ENCODE results near the gene HMBS. TPM values are rescaled to one million over a fixed set of nuclear protein-coding genes. Genes with fewer than 3 reads are reported as not detected.
"Not testable (repeated sequence)": the region's sequence is repeated elsewhere in the genome, so short reads cannot be mapped to it uniquely, and the experiment has no call there.

Gene HMBS
- 10 to 100 TPM in 1 of 2 donors, 1 to 10 TPM in 1; 9.2 to 14.3 TPM for total RNA-seq

DNA sequence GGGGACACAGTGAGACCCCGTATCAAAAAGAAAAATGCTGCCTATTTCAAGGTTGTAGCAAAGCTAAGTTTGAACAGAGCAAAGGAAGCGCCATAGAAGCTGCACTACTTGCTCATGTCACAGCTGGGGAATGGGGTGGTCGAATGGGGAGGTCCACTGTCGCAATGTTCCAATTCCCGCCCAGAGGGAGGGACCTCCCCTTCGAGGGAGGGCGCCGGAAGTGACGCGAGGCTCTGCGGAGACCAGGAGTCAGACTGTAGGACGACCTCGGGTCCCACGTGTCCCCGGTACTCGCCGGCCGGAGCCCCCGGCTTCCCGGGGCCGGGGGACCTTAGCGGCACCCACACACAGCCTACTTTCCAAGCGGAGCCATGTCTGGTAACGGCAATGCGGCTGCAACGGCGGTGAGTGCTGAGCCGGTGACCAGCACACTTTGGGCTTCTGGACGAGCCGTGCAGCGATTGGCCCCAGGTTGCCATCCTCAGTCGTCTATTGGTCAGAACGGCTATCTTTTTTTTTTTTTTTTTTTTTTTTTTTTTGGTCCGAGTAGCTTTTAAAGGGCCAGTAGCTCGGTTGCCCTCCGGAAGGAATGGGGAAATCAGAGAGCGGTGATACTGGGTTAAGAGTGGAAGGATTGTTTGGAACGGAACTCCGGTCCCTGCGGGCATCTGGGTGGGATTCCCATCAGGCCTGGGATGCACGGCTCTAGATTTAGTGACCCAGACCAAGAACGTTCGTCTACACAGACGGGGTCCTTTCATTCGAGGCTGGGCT is at the start of gene HMBS:
HMBS (plus strand) TSS at position 219 of the 774 bp plus-strand sequence; CDS start at position 372, 153 bp downstream.
- no peaks in the 10 kb centered on the region for H3K9me3 ChIP-seq
- H3K27ac ChIP-seq: peak within 1 kb of the TSS; percentile 70 to 75
- TF ChIP-seq POLR2A (IDR thresholded peaks at IDR 0.05) (no peak), POLR2AphosphoS5 (IDR thresholded peaks at IDR 0.05) (peak; percentile 80)
- TF ChIP-seq, protein P1, sequence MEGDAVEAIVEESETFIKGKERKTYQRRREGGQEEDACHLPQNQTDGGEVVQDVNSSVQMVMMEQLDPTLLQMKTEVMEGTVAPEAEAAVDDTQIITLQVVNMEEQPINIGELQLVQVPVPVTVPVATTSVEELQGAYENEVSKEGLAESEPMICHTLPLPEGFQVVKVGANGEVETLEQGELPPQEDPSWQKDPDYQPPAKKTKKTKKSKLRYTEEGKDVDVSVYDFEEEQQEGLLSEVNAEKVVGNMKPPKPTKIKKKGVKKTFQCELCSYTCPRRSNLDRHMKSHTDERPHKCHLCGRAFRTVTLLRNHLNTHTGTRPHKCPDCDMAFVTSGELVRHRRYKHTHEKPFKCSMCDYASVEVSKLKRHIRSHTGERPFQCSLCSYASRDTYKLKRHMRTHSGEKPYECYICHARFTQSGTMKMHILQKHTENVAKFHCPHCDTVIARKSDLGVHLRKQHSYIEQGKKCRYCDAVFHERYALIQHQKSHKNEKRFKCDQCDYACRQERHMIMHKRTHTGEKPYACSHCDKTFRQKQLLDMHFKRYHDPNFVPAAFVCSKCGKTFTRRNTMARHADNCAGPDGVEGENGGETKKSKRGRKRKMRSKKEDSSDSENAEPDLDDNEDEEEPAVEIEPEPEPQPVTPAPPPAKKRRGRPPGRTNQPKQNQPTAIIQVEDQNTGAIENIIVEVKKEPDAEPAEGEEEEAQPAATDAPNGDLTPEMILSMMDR (IDR thresholded peaks at IDR 0.05): no peak
- WGBS: 2% methylated on average over 45 of the region's 45 CpGs
- H3K4me3 ChIP-seq: peak within 1 kb of the TSS; percentile 57 to 65
- intact Hi-C loops (cut with DNase I): no loop called here
- peak; percentile 89 for DNase-seq (ENCODE audit: low spot score)
- peaks cover 4% of the 10 kb centered on the region for H3K4me1 ChIP-seq (replicated peaks)
- H3K36me3 ChIP-seq: peaks cover 0 to 5% of the 10 kb centered on the region in 2 donors
- no peaks in the 10 kb centered on the region for H3K27me3 ChIP-seq (replicated peaks; ENCODE audit: insufficient read depth)

GRCh38 chr11:119038884-119039283 is 45.8 kb upstream of the HMBS start:
- 76% methylated on average over 5 of the region's 5 CpGs for WGBS
- no peak overlapping the region for H3K27ac ChIP-seq
- DNase-seq (ENCODE audit: low spot score): no peak
- H3K4me3 ChIP-seq: no peak overlapping the region
- no peaks in the 10 kb centered on the region for H3K4me1 ChIP-seq (replicated peaks)
- intact Hi-C loops (cut with DNase I): no loop called here
- no peaks in the 10 kb centered on the region for H3K9me3 ChIP-seq
- no peaks in the 10 kb centered on the region for H3K27me3 ChIP-seq (replicated peaks; ENCODE audit: insufficient read depth)
- H3K36me3 ChIP-seq: no peaks in the 10 kb centered on the region
- TF ChIP-seq, protein P1 (IDR thresholded peaks at IDR 0.05): no peak
- TF ChIP-seq POLR2AphosphoS5 (IDR thresholded peaks at IDR 0.05) (no peak), POLR2A (IDR thresholded peaks at IDR 0.05) (no peak)

DNA sequence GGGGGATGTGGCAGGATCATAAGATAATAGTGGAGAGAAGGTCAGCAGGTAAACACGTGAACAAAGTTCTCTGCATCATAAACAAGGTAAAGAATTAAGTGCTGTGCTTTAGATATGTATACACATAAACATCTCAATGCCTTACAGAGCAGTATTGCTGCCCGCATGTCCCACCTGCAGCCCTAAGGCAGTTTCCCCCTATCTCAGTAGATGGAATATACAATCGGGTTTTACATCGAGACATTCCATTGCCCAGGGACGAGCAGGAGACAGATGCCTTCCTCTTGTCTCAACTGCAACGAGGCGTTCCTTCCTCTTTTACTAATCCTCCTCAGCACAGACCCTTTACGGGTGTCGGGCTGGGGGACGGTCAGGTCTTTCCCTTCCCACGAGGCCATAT is 45.2 kb upstream of the HMBS start:
- H3K27ac ChIP-seq; H3K4me3 ChIP-seq; H3K9me3 ChIP-seq; DNase-seq (ENCODE audit: low spot score); H3K36me3 ChIP-seq; intact Hi-C loops (cut with DNase I); H3K27me3 ChIP-seq (replicated peaks; ENCODE audit: insufficient read depth); H3K4me1 ChIP-seq (replicated peaks): not testable (repeated sequence)
- 30% methylated on average over 11 of the region's 11 CpGs for WGBS

GRCh38 chr11:119041821-119042514 is 42.7 kb upstream of the HMBS start:
- Histone ChIP-seq H3K27ac (no peak overlapping the region), H3K27me3 (replicated peaks; ENCODE audit: insufficient read depth) (no peaks in the 10 kb centered on the region), H3K36me3 (no peaks in the 10 kb centered on the region), H3K4me3 (no peak overlapping the region), H3K4me1 (replicated peaks) (no peaks in the 10 kb centered on the region), H3K9me3 (no peaks in the 10 kb centered on the region)
- WGBS: 92% methylated on average over 4 of the region's 4 CpGs
- no peak for DNase-seq (ENCODE audit: low spot score)
- intact Hi-C loops (cut with DNase I): no loop called here
- TF ChIP-seq POLR2A (IDR thresholded peaks at IDR 0.05) (no peak), POLR2AphosphoS5 (IDR thresholded peaks at IDR 0.05) (no peak)
- TF ChIP-seq, protein P1 (IDR thresholded peaks at IDR 0.05): no peak

GRCh38 chr11:119042927-119043326 is 41.8 kb upstream of the HMBS start:
- Histone ChIP-seq H3K27ac (no peak overlapping the region), H3K36me3 (peaks cover 0 to 4% of the 10 kb centered on the region in 2 donors), H3K4me1 (replicated peaks) (no peaks in the 10 kb centered on the region), H3K9me3 (no peaks in the 10 kb centered on the region), H3K27me3 (replicated peaks; ENCODE audit: insufficient read depth) (no peaks in the 10 kb centered on the region), H3K4me3 (no peak overlapping the region)
- intact Hi-C loops (cut with DNase I): no loop called here
- no peak for DNase-seq (ENCODE audit: low spot score)
- 94% methylated on average over 9 of the region's 9 CpGs for WGBS
- TF ChIP-seq, protein P1 (IDR thresholded peaks at IDR 0.05): no peak
- TF ChIP-seq POLR2AphosphoS5 (IDR thresholded peaks at IDR 0.05) (no peak), POLR2A (IDR thresholded peaks at IDR 0.05) (no peak)

All from prostate gland (tissue), 2 donors.